ENCODE results near the gene NFKBIL1. TPM values are rescaled to one million over a fixed set of nuclear protein-coding genes. Genes with fewer than 3 reads are reported as not detected.

Gene NFKBIL1
- total RNA-seq, 2 experiments from 2014 or later: 13.6 to 16.2 TPM

- peaks cover 33% of the 10 kb centered on the region for H3K36me3 Mint-ChIP-seq
- DNase-seq: no peak
Observed at GRCh38 chr6:31574106-31575061, 27.0 kb downstream of the NFKBIL1 start.

GRCh38 chr6:31575335-31575901 lies 28.0 kb downstream of the NFKBIL1 start, which contains the start of gene TNF:
TSS of gene TNF (plus strand) at chr6:31575565. CDS start at chr6:31575742, 177 bp downstream.
- Mint-ChIP-seq H3K4me3 (peak within 1 kb of the TSS; percentile 99), H3K4me1 (peaks cover 87% of the 10 kb centered on the region), H3K27me3 (no peaks in the 10 kb centered on the region), H3K36me3 (peaks cover 41% of the 10 kb centered on the region), H3K9me3 (ENCODE audit: low read depth) (no peaks in the 10 kb centered on the region), H3K27ac (peak within 1 kb of the TSS; percentile 92)
- peak; percentile 88 for DNase-seq
- CTCF ChIA-PET: interaction anchor here (0.7 to 17.5 kb wide), 8 partner anchors 14 to 81 kb away, joined by 3 to 931 read pairs (median 5); partner anchors contain the start of genes ATP6V1G2, DDX39B, LST1 and LTB
- peak; percentile 32 for ATAC-seq

More at GRCh38 chr6:31574106-31575061, 27.0 kb downstream of the NFKBIL1 start:
- peaks cover 9% of the 10 kb centered on the region for H3K27me3 Mint-ChIP-seq
- peak overlapping the region; percentile 99 for H3K4me3 Mint-ChIP-seq
- H3K9me3 Mint-ChIP-seq (ENCODE audit: low read depth): no peaks in the 10 kb centered on the region
- CTCF ChIA-PET: interaction anchor here (0.7 to 17.5 kb wide), 7 partner anchors 13 to 80 kb away, joined by 3 to 931 read pairs (median 4); partner anchors contain the start of genes ATP6V1G2, LST1, LTB and NCR3
- ATAC-seq: no peak
- H3K4me1 Mint-ChIP-seq: peaks cover 88% of the 10 kb centered on the region
- peak overlapping the region; percentile 92 for H3K27ac Mint-ChIP-seq

- Mint-ChIP-seq H3K27me3 (no peaks in the 10 kb centered on the region), H3K4me1 (peaks cover 83% of the 10 kb centered on the region), H3K27ac (peak overlapping the region; percentile 92), H3K9me3 (ENCODE audit: low read depth) (no peaks in the 10 kb centered on the region), H3K36me3 (peaks cover 47% of the 10 kb centered on the region), H3K4me3 (peak overlapping the region; percentile 99)
- CTCF ChIA-PET: interaction anchor here (0.6 to 17.5 kb wide), 12 partner anchors 8 to 81 kb away, joined by 3 to 931 read pairs (median 4); partner anchors contain the start of genes ATP6V1G2, DDX39B, LST1 and LTB
- no peak for ATAC-seq
- no peak for DNase-seq
Observed at GRCh38 chr6:31575952-31576685, 28.7 kb downstream of the NFKBIL1 start.

- Mint-ChIP-seq H3K9me3 (ENCODE audit: low read depth) (no peaks in the 10 kb centered on the region), H3K4me1 (peaks cover 74% of the 10 kb centered on the region), H3K27ac (peak overlapping the region; percentile 92), H3K27me3 (no peaks in the 10 kb centered on the region), H3K4me3 (peak overlapping the region; percentile 99), H3K36me3 (peaks cover 56% of the 10 kb centered on the region)
- peak; percentile 90 for DNase-seq
- CTCF ChIA-PET: interaction anchor here (1.1 to 17.5 kb wide), 10 partner anchors 7 to 253 kb away, joined by 3 to 931 read pairs (median 4); partner anchors contain the start of genes ATP6V1G2, DDX39B, LST1 and LTA
- ATAC-seq: peak; percentile 3
Observed at GRCh38 chr6:31576897-31577578, 29.6 kb downstream of the NFKBIL1 start.

GRCh38 chr6:31577579-31577966 lies 30.2 kb downstream of the NFKBIL1 start:
- H3K4me1 Mint-ChIP-seq: peaks cover 73% of the 10 kb centered on the region
- H3K27ac Mint-ChIP-seq: peak overlapping the region; percentile 92
- no peaks in the 10 kb centered on the region for H3K27me3 Mint-ChIP-seq
- ATAC-seq: no peak
- CTCF ChIA-PET: interaction anchor here (1.3 to 17.5 kb wide), 7 partner anchors 8 to 253 kb away, joined by 3 to 931 read pairs (median 93); partner anchors contain the start of genes ATP6V1G2, LST1, LTA and LTB
- no peak for DNase-seq
- H3K9me3 Mint-ChIP-seq (ENCODE audit: low read depth): no peaks in the 10 kb centered on the region
- peak overlapping the region; percentile 99 for H3K4me3 Mint-ChIP-seq
- H3K36me3 Mint-ChIP-seq: peaks cover 59% of the 10 kb centered on the region

GRCh38 chr6:31578184-31579118 lies 31.0 kb downstream of the NFKBIL1 start:
- Mint-ChIP-seq H3K4me3 (peak overlapping the region; percentile 86), H3K27me3 (no peaks in the 10 kb centered on the region), H3K27ac (peak overlapping the region; percentile 65), H3K4me1 (peaks cover 71% of the 10 kb centered on the region), H3K36me3 (peaks cover 63% of the 10 kb centered on the region), H3K9me3 (ENCODE audit: low read depth) (no peaks in the 10 kb centered on the region)
- DNase-seq: no peak
- CTCF ChIA-PET: interaction anchor here (1.3 to 26.0 kb wide), 6 partner anchors 9 to 252 kb away, joined by 3 to 952 read pairs (median 146); partner anchors contain the start of genes ATP6V1G2, DDX39B, LST1 and LTA
- no peak for ATAC-seq

GRCh38 chr6:31579119-31579505 lies 31.7 kb downstream of the NFKBIL1 start:
- Mint-ChIP-seq H3K9me3 (ENCODE audit: low read depth) (no peaks in the 10 kb centered on the region), H3K4me1 (peaks cover 70% of the 10 kb centered on the region), H3K36me3 (peaks cover 66% of the 10 kb centered on the region), H3K27ac (peak overlapping the region; percentile 65), H3K27me3 (no peaks in the 10 kb centered on the region), H3K4me3 (peak overlapping the region; percentile 86)
- CTCF ChIA-PET: interaction anchor here (1.9 to 26.0 kb wide), 5 partner anchors 9 to 43 kb away, joined by 6 to 952 read pairs (median 189); partner anchors contain the start of genes ATP6V1G2, DDX39B, LST1 and LTA
- ATAC-seq: no peak
- no peak for DNase-seq

GRCh38 chr6:31579546-31580437 lies 32.4 kb downstream of the NFKBIL1 start:
- Mint-ChIP-seq H3K4me3 (peak overlapping the region; percentile 86), H3K4me1 (peaks cover 70% of the 10 kb centered on the region), H3K27me3 (no peaks in the 10 kb centered on the region), H3K27ac (peak overlapping the region; percentile 94), H3K9me3 (ENCODE audit: low read depth) (no peaks in the 10 kb centered on the region), H3K36me3 (peaks cover 66% of the 10 kb centered on the region)
- CTCF ChIA-PET: interaction anchor here (1.2 to 26.0 kb wide), 8 partner anchors 10 to 159 kb away, joined by 3 to 952 read pairs (median 56); partner anchors contain the start of genes ATP6V1G2, DDX39B, LST1 and LTA
- DNase-seq (no peak), ATAC-seq (no peak)

- CTCF ChIA-PET: interaction anchor here (1.2 to 26.0 kb wide), 8 partner anchors 11 to 158 kb away, joined by 3 to 952 read pairs (median 56); partner anchors contain the start of genes ATP6V1G2, DDX39B, LST1 and LTA
- H3K4me3 Mint-ChIP-seq: peak overlapping the region; percentile 86
- ATAC-seq: no peak
- DNase-seq: no peak
- H3K36me3 Mint-ChIP-seq: peaks cover 65% of the 10 kb centered on the region
- peaks cover 70% of the 10 kb centered on the region for H3K4me1 Mint-ChIP-seq
- H3K27ac Mint-ChIP-seq: peak overlapping the region; percentile 94
- H3K9me3 Mint-ChIP-seq (ENCODE audit: low read depth): no peaks in the 10 kb centered on the region
- no peaks in the 10 kb centered on the region for H3K27me3 Mint-ChIP-seq
Observed at GRCh38 chr6:31580438-31580740, 33.0 kb downstream of the NFKBIL1 start.

- peaks cover 70% of the 10 kb centered on the region for H3K4me1 Mint-ChIP-seq
- DNase-seq (peak; percentile 92), ATAC-seq (peak; percentile 71)
- no peaks in the 10 kb centered on the region for H3K9me3 Mint-ChIP-seq (ENCODE audit: low read depth)
- CTCF ChIA-PET: interaction anchor here (0.7 to 26.0 kb wide), 9 partner anchors 11 to 158 kb away, joined by 3 to 952 read pairs (median 19); partner anchors contain the start of genes ATP6V1G2, DDX39B, LST1 and LTA
- peaks cover 59% of the 10 kb centered on the region for H3K36me3 Mint-ChIP-seq
- no peaks in the 10 kb centered on the region for H3K27me3 Mint-ChIP-seq
- peak overlapping the region; percentile 86 for H3K4me3 Mint-ChIP-seq
- H3K27ac Mint-ChIP-seq: peak overlapping the region; percentile 94
Observed at GRCh38 chr6:31580807-31581433, 33.5 kb downstream of the NFKBIL1 start.
